Activated CD4-positive, alpha-beta T cell treated with anti-CD3 and anti-CD28 coated beads for 36 hours (primary cell): ENCODE results near the gene DLX2. TPM values are rescaled to one million over a fixed set of nuclear protein-coding genes. Genes with fewer than 3 reads are reported as not detected.
"Not testable (repeated sequence)": the region's sequence is repeated elsewhere in the genome, so short reads cannot be mapped to it uniquely, and the experiment has no call there.

Experiments used
- ATAC-seq: fragments of 200-7000 bp; cut with Tn5 transposase; one replicate; pipeline ENCODE4 v1.10.0; 2021; ENCODE audit warnings: mild to moderate bottlenecking, moderate library complexity
- CTCF ChIA-PET: fragments of 350-600 bp; sonication (Branson Sonifier 250); formaldehyde crosslinking; loops from one replicate; lab custom pipeline; 2021; ENCODE audit warnings: antibody characterized with exemption; lab: Charles Lee
- POLR2A ChIA-PET: fragments of 350-600 bp; sonication (Branson Sonifier 250); formaldehyde crosslinking; loops from one replicate; lab custom pipeline; 2021; ENCODE audit warnings: antibody characterized with exemption, inconsistent platforms; lab: Charles Lee
- DNase-seq: peaks from one replicate; pipeline ENCODE4 v3.0.0-alpha.2; 2020
- H3K27ac Mint-ChIP-seq: one replicate; pipeline ENCODE4 v1.8.0; 2021; ENCODE audit warnings: mixed read lengths
- H3K27me3 Mint-ChIP-seq: one replicate; pipeline ENCODE4 v1.8.0; 2021; ENCODE audit warnings: mixed read lengths
- H3K36me3 Mint-ChIP-seq: one replicate; pipeline ENCODE4 v1.8.0; 2021; ENCODE audit warnings: low read depth, mixed read lengths
- H3K4me1 Mint-ChIP-seq: one replicate; pipeline ENCODE4 v1.8.0; 2021; ENCODE audit warnings: mixed read lengths
- H3K4me3 Mint-ChIP-seq: one replicate; pipeline ENCODE4 v1.8.0; 2021; ENCODE audit warnings: mild to moderate bottlenecking, moderate library complexity, mixed read lengths
- H3K9me3 Mint-ChIP-seq: one replicate; pipeline ENCODE4 v1.8.0; 2021; ENCODE audit warnings: low read depth, mixed read lengths
- intact Hi-C, 2 experiments: fragments of 100-400 bp; cut with DNase I in 1 of 2; cut with micrococcal nuclease in 1 of 2; formaldehyde crosslinking; loops; one replicate each; pipeline versions ENCODE4 v1.14.2 to v1.15.1; 2022 to 2024; cut with DNase I, micrococcal nuclease
- total RNA-seq, 2 experiments: library from RNA; stranded (reverse); gene quantifications; one replicate each; pipeline ENCODE4 v1.2.3, GENCODE V29; 2021

DLX2 gene
- not detected for total RNA-seq

DNA sequence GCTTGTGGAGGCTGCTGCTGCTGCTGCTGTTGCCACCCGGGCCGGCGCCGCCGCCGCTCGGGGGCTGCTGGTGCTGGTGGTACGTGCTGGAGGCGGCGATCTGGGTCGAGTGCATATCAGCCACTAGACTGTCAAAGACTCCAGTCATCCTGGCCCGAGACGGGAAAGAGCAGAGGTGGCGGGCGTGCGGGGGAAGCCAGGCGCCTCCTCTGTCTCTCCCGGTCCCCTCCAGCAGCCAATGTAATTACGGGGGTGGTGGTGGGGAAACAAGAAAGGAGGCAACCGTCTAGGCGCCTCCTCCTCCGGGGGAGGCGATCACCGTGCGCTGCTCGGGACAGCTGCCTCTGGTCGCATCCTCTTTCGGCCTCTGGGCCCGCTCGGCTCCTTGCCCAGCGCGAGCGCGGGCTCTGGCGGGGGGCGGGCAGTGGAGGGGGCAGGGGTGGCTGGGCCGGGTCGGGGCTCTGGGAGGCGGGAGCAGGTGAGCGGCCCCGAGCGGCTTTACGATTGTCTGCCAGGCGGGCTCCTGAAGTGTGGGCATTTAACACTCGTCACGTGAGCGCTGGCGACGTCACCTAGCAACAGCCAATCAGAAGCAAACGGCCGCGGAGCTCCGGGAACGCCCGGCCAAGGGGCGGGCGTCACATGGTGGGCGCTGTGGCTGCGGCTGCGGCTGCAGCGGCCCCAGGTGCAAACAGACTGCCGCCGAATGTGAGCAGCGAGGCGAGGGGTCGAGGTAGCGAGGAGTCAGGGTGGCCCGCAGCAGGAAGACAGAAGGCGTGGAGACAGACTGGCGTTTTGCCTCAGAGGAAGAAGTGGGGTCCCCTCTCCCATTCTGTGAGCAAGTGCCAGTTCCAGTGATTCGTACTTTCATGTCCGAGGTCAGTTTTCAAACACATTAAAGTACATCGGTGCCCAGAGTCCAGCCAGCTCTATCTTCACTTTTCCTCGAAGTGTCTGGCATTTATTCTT is at the start of gene DLX2:
Gene DLX2 (minus strand): TSS at position 510 of the 969 bp plus-strand sequence. CDS start 362 bp downstream, at position 148.
- H3K36me3 Mint-ChIP-seq, result no peaks in the 10 kb centered on the region
- intact Hi-C loops, result loop anchor here (1.0 to 5.0 kb wide), 14 partner anchors 16 to 1385 kb away; partner anchors contain the start of genes DLX1 (in 1 of the 2), DYNC1I2 (in 1 of the 2), GORASP2 (in 1 of the 2) and HAT1 (in 1 of the 2)
- DNase-seq (peak; percentile 85), ATAC-seq (peak; percentile 50)
- POLR2A ChIA-PET, result no interaction called here
- peak within 1 kb of the TSS; percentile 73 for H3K4me3 Mint-ChIP-seq
- no peaks in the 10 kb centered on the region for H3K9me3 Mint-ChIP-seq
- peaks cover 60% of the 10 kb centered on the region for H3K27me3 Mint-ChIP-seq
- CTCF ChIA-PET, result interaction anchor here (0.7 to 9.4 kb wide), 20 partner anchors 11 to 529 kb away, joined by 3 to 108 read pairs (median 3); partner anchors contain the start of genes DLX1, HAT1 and SLC25A12
- peak within 1 kb of the TSS; percentile 66 for H3K27ac Mint-ChIP-seq
- H3K4me1 Mint-ChIP-seq, result peaks cover 48% of the 10 kb centered on the region

DNA sequence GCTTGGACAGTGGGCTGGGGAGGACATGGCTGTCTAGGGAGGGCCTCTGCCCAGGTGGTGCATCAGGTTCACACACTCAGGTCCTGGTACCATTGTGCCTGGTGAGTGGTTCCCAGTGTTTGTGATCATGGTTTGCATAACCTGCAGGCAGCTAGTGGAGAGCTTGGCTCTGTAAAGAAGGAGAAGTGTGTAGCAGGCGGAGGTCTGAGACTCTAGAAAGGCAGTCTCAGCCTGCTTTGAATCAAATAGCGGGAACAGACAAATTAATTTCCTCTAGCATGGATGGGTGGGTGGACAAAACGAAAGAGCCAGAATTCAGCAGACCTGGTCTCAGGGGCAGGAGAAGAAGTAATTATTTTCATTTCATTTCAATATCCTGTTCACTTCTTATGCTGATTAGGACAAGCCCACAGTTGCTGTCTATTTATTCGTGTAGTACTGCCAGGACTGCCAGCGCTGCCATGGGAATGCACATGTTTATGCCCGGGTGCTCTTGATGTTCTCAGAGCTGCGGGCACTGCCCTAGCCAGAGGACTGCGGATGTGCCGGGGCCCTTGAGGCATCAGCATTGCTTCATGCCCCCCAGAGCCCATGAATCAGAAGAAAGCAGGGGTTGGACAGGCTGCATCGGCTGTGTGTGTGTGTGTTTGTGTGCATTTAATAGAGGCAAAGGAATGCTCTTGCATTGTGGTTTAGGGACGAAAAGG is 45.4 kb upstream of the DLX2 start:
- Mint-ChIP-seq H3K4me1 (peaks cover 4% of the 10 kb centered on the region), H3K9me3 (no peaks in the 10 kb centered on the region), H3K27ac (no peak overlapping the region), H3K4me3 (no peak overlapping the region), H3K27me3 (peaks cover 13% of the 10 kb centered on the region), H3K36me3 (no peaks in the 10 kb centered on the region)
- intact Hi-C loops, result no loop called here
- CTCF ChIA-PET, result interaction anchor here (1.1 kb wide), 1 partner anchor 21 kb away, joined by 4 read pairs; no protein-coding TSS in a partner anchor
- DNase-seq (no peak), ATAC-seq (no peak)
- POLR2A ChIA-PET, result interaction anchor here (0.6 kb wide), 1 partner anchor 358 kb away, joined by 3 read pairs; no protein-coding TSS in a partner anchor

DNA sequence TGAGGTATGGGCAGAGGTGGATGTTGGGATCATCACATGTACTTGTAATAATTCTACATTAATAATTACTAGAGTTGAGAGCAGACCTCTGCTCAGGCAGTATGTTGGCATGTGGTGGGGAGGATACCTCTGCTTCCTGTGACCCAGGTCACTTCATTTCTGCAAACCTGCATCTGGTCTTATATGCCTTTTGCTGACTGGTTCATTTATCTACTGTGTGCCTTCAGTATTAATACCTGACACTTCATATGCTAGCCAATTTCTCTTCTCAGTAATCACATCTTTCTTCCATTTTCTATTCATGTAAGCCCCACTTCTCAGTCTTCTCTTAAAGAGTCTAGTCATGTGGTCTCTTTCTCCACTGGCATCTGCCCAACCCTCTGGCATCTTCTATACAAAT is 41.1 kb upstream of the DLX2 start:
- H3K36me3 Mint-ChIP-seq, result no peaks in the 10 kb centered on the region
- no peaks in the 10 kb centered on the region for H3K9me3 Mint-ChIP-seq
- H3K4me1 Mint-ChIP-seq, result no peaks in the 10 kb centered on the region
- H3K27me3 Mint-ChIP-seq, result peaks cover 4% of the 10 kb centered on the region
- H3K4me3 Mint-ChIP-seq, result no peak overlapping the region
- ChIA-PET CTCF (interaction anchor here (0.7 to 1.6 kb wide), 3 partner anchors 15 to 38 kb away, joined by 3 to 7 read pairs (median 4); no protein-coding TSS in a partner anchor), POLR2A (no interaction called here)
- no peak overlapping the region for H3K27ac Mint-ChIP-seq
- no peak for DNase-seq
- ATAC-seq, result no peak
- intact Hi-C loops, result no loop called here

DNA sequence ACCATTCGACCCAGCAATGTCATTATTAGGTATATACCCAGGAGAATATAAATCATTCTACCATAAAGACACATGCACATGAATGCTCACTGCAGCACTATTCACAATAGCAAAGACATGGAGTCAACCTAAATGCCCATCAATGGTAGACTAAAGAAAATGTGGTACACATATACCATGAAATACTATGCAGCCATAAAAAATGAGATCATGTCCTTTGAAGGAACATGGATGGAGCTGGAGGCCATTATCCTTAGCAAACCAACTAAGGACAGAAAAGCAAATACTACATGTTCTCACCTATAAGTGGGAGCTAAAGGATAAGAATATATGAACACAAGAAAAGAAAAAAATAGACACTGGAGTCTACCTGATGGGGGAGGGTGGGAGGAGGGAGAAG is 36.0 kb upstream of the DLX2 start:
- H3K27ac Mint-ChIP-seq, CTCF ChIA-PET, H3K4me3 Mint-ChIP-seq, H3K27me3 Mint-ChIP-seq, intact Hi-C loops, H3K9me3 Mint-ChIP-seq, DNase-seq, POLR2A ChIA-PET, H3K4me1 Mint-ChIP-seq, ATAC-seq, H3K36me3 Mint-ChIP-seq: not testable (repeated sequence)

DNA sequence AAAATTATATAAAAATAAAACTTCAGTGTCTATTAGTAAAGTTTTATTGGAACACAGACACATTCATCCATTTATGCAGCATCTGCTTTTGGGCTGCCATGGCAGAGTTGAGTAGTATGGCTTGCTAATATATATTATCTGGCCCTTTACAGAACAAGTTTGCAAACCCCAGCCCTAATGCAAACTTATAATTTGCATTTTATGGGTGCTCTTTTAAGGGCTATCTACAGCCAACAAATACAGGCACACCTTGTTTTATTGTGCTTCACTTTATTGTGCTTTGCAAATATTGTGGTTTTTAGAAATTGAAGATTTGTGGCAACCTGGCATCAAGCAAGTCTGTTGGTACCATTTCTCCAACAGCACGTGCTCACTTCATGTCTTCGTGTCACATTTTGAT is 35.2 kb upstream of the DLX2 start:
- H3K4me3 Mint-ChIP-seq, result no peak overlapping the region
- POLR2A ChIA-PET, result no interaction called here
- no peak for ATAC-seq

DNA sequence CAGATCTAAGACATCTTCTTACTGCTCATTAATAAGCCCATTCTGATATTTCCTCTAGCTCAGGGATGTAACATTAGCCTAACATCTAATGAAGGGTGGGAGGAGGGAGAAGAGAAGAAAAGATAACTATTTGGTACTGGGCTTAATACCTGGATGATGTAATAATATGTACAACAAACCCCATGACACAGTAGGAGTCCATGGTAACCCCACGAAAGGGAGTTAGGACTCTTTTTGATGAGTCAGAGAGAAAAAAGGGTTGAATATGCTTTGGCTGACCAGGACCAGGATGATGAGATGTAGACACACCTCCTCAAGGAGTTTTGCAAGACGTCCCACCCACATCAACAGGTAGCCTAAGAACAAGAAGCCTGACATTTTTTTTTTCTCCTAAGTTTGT is 34.4 kb upstream of the DLX2 start:
- ChIA-PET POLR2A (no interaction called here), CTCF (interaction anchor here (1.2 to 2.5 kb wide), 2 partner anchors 10 to 540 kb away, joined by 3 to 14 read pairs; no protein-coding TSS in a partner anchor)
- no peaks in the 10 kb centered on the region for H3K36me3 Mint-ChIP-seq
- DNase-seq, result no peak
- no peak for ATAC-seq
- peaks cover 2% of the 10 kb centered on the region for H3K27me3 Mint-ChIP-seq
- no peaks in the 10 kb centered on the region for H3K9me3 Mint-ChIP-seq
- no peak overlapping the region for H3K27ac Mint-ChIP-seq
- no peak overlapping the region for H3K4me3 Mint-ChIP-seq
- H3K4me1 Mint-ChIP-seq, result no peaks in the 10 kb centered on the region
- intact Hi-C loops, result no loop called here

More for the DNA sequence above, 35.2 kb upstream of the DLX2 start:
- no peak for DNase-seq
- Mint-ChIP-seq H3K4me1 (no peaks in the 10 kb centered on the region), H3K27me3 (peaks cover 2% of the 10 kb centered on the region), H3K27ac (no peak overlapping the region), H3K36me3 (no peaks in the 10 kb centered on the region), H3K9me3 (no peaks in the 10 kb centered on the region)
- CTCF ChIA-PET, result no interaction called here
- intact Hi-C loops, result no loop called here

DNA sequence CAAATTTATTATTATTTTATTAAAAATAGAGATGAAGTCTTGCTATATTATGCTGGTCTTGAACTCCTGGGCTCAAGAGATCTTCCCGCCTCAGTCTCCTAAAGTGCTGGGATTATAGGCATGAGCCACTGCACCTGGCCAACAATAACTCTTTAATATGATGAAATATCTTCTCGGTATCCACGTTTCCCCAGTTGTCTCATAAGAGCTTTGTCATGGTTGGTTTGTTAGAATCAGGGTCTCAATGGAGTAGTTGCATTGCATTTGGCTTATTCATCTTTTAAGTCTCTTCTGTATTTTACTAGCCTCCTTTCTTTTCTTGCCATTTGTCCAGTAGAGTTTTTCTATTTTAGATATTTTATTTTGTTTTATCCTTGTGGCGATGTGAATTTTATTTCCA is 32.7 kb upstream of the DLX2 start:
- intact Hi-C loops, result no loop called here
- Mint-ChIP-seq H3K4me1 (no peaks in the 10 kb centered on the region), H3K36me3 (no peaks in the 10 kb centered on the region), H3K9me3 (no peaks in the 10 kb centered on the region), H3K27ac (no peak overlapping the region), H3K27me3 (peaks cover 2% of the 10 kb centered on the region), H3K4me3 (no peak overlapping the region)
- ATAC-seq (no peak), DNase-seq (no peak)
- ChIA-PET CTCF (interaction anchor here (2.5 kb wide), 1 partner anchor 8 kb away, joined by 14 read pairs; no protein-coding TSS in a partner anchor), POLR2A (no interaction called here)

DNA sequence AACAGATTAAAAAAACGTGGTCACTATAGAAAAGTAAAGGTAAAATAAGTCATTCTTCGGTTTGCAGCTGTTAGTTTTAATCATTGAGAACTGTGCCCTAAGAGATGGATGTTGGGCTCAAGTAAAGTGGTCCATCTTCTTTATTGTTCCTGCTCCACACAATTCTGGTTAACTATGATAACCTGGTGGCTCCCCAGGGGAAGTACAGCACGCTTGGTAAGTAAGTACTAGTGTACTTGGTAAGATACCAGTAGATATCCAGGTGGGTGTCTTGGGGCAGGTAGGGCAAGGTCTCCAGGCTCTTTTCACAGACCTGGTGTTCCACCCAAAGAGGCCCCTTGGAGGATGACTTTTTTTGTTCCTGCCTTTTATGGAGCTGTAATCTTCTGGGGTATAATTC is 31.6 kb upstream of the DLX2 start:
- no peak for ATAC-seq
- Mint-ChIP-seq H3K9me3 (no peaks in the 10 kb centered on the region), H3K36me3 (peaks cover 4% of the 10 kb centered on the region), H3K27me3 (peaks cover 2% of the 10 kb centered on the region), H3K4me1 (no peaks in the 10 kb centered on the region), H3K4me3 (no peak overlapping the region), H3K27ac (no peak overlapping the region)
- POLR2A ChIA-PET, result no interaction called here
- CTCF ChIA-PET, result interaction anchor here (0.6 kb wide), 1 partner anchor 14 kb away, joined by 4 read pairs; no protein-coding TSS in a partner anchor
- no peak for DNase-seq
- intact Hi-C loops, result no loop called here

DNA sequence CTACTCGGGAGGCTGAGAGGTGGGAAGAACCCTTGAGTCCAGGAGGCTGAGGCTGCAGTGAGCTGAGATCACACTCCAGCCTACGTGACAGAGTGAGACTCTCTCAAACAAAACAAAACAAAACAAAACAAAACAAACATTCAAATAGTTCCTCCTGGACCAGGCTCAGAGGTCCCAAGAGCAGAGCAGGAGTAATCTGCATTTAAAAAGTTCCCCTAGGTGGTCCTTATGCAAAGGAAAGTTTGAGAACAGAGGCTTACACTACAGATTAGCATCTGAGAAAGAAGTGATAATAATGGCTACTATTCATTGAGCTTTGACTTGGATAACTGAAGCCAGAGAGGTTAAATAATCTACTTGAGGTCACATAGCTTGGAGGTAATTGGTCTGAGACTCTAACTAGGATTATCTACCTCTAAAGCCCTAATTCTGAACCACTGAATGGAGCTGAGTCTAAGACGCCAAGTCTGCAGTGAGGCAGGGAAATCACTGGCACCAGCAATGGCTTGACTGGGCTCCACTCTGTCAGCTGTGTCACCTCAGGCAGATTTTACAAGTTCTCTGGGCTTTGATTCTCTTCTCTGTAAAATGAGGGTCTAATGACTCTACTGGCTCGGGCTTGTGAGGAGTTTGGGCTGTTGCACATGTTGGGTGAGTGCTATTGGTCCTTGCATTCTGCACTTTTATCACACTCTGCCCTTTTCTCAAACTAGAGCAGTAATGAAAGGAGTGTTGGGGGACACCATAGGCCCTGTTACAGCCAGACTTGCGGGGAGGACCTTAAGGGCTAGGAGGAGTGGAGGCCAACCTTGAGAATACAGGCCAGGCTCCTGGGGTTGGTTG is 29.2 kb upstream of the DLX2 start:
- Mint-ChIP-seq H3K36me3 (peaks cover 4% of the 10 kb centered on the region), H3K4me1 (no peaks in the 10 kb centered on the region), H3K27ac (no peak overlapping the region), H3K9me3 (no peaks in the 10 kb centered on the region), H3K4me3 (no peak overlapping the region), H3K27me3 (peaks cover 2% of the 10 kb centered on the region)
- DNase-seq (no peak), ATAC-seq (no peak)
- CTCF ChIA-PET, result interaction anchor here (1.0 kb wide), 1 partner anchor 13 kb away, joined by 3 read pairs; no protein-coding TSS in a partner anchor
- intact Hi-C loops, result no loop called here
- POLR2A ChIA-PET, result no interaction called here

DNA sequence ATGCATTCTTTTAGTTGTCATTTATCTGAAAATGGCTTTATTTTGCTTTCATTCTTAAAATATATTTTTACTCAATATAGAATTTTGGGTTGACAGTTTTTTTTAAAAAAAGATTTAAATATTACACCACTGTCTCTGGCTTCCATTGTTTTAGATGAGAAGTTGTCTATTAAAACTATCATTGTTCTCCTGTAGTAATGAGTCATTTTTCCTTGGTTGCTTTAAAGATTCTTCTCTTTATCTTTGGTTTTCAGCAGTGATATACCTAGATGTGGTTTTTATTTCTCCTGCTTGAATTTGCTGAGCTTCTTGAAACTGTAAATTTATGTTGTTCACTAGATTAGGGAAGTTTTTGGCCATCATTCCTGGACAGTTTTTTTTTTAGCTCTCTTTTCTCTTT is 26.7 kb upstream of the DLX2 start:
- Mint-ChIP-seq H3K27ac (no peak overlapping the region), H3K36me3 (peaks cover 4% of the 10 kb centered on the region), H3K27me3 (no peaks in the 10 kb centered on the region), H3K4me1 (no peaks in the 10 kb centered on the region), H3K9me3 (no peaks in the 10 kb centered on the region), H3K4me3 (no peak overlapping the region)
- CTCF ChIA-PET, result interaction anchor here (0.8 to 1.4 kb wide), 6 partner anchors 14 to 422 kb away, joined by 3 to 5 read pairs (median 4); no protein-coding TSS in a partner anchor
- ATAC-seq (no peak), DNase-seq (no peak)
- POLR2A ChIA-PET, result interaction anchor here (0.6 to 0.8 kb wide), 2 partner anchors 423 to 1200 kb away, joined by 4 to 7 read pairs; partner anchors contain the start of gene GORASP2
- intact Hi-C loops, result loop anchor here in 1 of 2 experiments (5.0 kb wide), 1 partner anchor 532 kb away; no protein-coding TSS in a partner anchor
